Epithelial cell of esophagus (primary cell): ENCODE measurements around the gene SEPTIN2.

Experiments
- DNase-seq: peaks from one replicate; pipeline ENCODE4 v3.0.0; 2010; ENCODE audit warnings: low read depth
- H3K4me3 ChIP-seq: 2 replicates; pipeline ENCODE4 v1.5.1; 2011; ENCODE audit warnings: mild to moderate bottlenecking, low read length, control low read depth
- TF ChIP-seq, protein P1 (sequence below): IDR thresholded peaks from 2 replicates; pipeline ENCODE4 v1.5.1; 2011; ENCODE audit warnings: low read depth, mild to moderate bottlenecking, low read length, control low read depth, inconsistent platforms; ENCODE audit not compliant: insufficient read depth; ENCODE audit errors: missing control alignments

Gene SEPTIN2

DNA sequence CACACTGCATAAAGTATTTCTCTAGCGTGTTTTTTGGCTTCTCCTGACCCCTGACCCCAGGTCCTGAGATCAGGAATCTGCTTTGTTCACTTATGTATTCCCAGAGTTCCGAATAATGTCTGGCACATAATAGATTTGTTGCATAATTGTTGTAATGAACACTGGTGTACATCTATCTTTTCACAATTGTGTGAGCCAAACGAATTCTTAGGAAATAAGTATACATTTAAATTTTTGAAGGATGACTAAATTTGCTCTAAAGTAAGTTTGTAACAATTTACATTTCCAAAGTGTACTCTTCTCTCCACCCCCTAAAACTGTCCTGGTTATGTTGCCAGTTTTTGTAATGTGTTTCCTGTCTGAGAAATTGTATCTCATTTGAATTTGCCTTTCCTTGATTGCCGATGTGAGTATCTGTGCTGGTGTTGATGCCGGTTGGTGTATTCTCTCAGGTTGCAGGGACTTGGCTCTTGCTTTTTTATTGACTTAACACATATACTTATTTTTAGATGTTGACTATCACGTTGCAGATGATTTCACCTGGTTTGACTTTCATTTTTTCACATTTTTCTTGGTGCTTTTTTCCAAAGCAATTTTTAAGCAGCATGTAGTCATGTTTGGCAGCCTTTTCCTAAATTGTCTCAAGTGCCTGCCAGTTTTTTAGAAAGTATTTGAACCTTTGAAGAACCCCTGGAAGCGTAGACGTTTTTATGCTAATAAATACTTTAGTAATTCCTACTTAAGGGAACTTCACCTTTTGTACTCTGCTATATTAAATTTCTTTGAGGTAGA is 24.3 kb downstream of the SEPTIN2 start:
- H3K4me3 ChIP-seq = no peak overlapping the region
- TF ChIP-seq, protein P1, sequence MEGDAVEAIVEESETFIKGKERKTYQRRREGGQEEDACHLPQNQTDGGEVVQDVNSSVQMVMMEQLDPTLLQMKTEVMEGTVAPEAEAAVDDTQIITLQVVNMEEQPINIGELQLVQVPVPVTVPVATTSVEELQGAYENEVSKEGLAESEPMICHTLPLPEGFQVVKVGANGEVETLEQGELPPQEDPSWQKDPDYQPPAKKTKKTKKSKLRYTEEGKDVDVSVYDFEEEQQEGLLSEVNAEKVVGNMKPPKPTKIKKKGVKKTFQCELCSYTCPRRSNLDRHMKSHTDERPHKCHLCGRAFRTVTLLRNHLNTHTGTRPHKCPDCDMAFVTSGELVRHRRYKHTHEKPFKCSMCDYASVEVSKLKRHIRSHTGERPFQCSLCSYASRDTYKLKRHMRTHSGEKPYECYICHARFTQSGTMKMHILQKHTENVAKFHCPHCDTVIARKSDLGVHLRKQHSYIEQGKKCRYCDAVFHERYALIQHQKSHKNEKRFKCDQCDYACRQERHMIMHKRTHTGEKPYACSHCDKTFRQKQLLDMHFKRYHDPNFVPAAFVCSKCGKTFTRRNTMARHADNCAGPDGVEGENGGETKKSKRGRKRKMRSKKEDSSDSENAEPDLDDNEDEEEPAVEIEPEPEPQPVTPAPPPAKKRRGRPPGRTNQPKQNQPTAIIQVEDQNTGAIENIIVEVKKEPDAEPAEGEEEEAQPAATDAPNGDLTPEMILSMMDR = no peak
- DNase-seq = no peak

DNA sequence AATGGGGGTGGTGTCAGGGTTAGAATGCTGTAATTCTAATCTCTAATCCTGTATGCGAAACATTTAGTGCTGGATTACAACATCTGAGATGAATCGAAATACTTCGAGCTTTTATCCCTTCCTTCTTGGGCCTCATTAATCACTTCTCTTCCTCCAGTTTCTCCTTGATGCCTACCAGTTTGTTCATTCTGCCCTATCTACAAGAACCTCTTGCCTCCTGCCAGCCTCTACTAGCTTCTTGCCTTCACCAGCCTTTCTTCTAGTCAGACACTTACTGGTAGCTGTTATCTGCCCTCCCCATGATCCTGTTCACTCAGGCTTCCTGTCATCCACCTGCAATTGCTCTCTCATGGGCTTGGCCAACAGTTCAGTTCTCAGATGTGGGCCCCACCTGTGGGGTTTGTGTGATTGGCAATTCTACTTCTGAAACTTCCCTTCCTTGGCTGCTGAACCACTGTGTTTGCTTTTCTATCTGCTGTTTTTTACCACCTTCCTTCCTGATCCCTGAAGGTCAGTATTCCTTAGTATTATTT is 25.0 kb downstream of the SEPTIN2 start:
- no peak overlapping the region for H3K4me3 ChIP-seq
- DNase-seq = no peak
- TF ChIP-seq, protein P1 = no peak

DNA sequence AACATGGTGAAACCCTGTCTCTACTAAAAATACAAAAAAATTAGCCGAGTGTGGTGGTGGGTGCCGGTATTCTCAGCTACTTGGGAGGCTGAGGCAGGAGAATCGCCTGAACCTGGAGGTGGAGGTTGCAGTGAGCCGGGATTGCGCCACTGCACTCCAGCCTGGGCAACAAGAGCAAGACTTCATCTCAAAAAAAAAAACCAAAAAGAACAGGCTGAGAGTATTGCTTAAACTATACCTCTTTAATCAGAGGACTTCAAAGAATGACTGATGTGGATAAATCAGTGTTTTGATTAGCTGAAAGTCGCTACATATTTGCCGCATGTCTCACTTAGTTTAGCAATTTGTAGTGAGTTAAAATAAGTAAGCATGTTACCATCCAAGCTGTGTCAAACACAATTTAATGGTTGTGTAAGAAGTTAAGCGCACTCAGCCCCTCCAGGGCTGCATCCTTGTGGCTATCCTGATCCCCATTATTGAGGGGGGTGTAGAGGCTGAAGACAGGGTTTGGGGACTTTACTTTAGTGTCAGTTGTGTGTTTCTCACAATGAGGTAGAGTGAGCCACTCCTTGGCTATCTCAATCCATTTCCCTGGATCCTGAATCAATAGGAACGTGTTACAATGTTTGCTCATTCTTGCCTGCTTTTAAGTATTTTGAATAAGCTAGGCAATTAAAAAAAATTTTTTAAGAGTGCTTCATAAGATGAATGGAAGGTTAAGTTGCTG is 29.4 kb downstream of the SEPTIN2 start:
- TF ChIP-seq, protein P1 = no peak
- no peak for DNase-seq
- H3K4me3 ChIP-seq = no peak overlapping the region

DNA sequence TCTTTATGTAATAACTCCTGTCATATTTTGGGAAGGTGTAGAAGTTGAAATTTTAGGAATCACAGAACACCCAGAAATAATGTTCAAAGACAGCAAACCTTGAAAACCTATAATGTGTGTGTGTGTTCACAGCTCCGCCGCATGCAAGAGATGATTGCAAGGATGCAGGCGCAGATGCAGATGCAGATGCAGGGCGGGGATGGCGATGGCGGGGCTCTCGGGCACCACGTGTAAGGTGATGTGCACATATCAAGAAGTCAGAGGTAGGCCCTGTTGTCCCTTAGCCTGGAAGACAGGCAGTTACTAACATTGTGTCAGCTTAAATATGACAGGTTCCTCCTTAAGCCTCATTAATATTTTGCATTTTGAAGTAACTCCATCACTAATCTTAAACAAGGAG is 34.2 kb downstream of the SEPTIN2 start:
- TF ChIP-seq, protein P1 = no peak
- no peak for DNase-seq
- no peak overlapping the region for H3K4me3 ChIP-seq

DNA sequence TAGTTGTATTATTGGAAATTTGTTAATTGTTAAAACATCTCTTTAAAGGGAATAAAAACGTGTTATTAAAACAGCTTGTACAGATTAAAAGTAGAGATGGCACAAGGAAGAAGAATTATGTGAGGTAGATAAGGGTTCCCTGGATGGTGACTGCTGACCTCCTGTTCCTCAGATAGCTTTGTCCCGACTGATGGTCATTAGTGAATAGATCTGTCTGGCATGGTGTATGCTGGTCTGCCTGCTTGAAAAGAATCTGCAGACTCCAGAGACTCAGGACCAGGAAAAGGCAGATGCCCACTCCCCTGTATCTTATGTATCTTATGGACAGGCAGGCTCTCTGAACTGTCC is 34.8 kb downstream of the SEPTIN2 start:
- no peak for DNase-seq
- TF ChIP-seq, protein P1 = no peak
- H3K4me3 ChIP-seq = no peak overlapping the region

DNA sequence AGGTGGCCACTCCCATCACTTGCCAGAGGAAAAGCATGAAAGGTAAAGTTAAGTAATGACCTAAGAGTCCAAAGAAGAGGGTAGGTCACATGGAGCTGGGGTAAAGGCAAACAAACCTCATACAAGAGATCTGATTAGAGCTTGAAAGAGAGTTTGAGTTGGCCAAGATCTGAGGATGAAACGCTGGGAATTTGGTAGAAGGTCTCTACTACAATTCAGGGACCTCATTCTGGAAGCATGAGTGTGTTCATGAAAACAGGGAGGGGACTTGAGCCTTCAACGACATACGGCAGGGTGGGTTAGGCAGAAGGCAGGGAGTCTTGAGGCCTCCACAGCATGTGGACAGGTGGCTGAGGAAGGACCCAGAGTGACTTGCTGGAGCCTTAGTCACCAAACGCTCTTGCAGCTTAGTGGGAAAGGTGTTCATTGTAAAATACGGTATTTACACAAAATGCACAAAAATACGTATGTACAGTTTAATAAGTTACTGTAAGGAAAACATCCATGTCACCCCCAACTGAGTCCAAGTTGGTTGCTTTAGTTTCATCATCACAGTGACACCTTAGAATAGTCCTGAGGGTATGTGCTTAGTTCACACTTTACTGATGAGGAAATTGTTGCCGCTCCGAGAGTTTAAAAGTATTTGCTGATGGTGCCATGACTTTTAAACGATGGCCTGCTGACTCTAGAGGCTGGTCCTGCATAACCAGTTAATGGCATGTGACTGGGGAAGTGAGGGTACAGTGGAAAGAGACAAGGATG is 35.3 kb downstream of the SEPTIN2 start:
- H3K4me3 ChIP-seq = no peak overlapping the region
- DNase-seq = no peak
- TF ChIP-seq, protein P1 = no peak
